ENCODE data around the gene DKKL1. TPM values are rescaled to one million over a fixed set of nuclear protein-coding genes. Genes with fewer than 3 reads are reported as not detected.

Gene DKKL1
- total RNA-seq, 1 donor = not detected

DNA sequence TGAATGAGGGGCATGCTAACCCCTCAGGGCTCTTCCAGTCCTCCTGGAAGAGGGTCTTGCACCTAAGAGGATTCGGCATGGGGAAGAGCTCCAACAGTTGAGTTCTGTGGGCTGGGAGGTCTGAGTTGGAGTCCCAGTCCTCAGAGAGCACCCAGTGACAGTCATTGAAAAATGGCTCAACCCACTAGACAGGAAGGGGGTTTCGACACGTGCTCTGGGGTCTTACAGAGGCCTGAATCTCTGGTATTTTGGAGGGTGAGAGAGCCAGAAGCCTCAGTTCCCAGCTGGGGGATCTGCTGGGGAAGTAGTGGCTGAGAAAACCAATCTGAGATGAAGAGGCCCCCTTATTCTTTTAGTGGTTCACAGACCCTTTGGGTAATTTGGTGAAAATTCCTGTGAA lies 50.6 kb downstream of the DKKL1 start:
- H3K4me3 ChIP-seq (ENCODE audit: low read length) = no peak overlapping the region
- H3K9me3 ChIP-seq (ENCODE audit: low read depth, low read length) = no peaks in the 10 kb centered on the region
- peaks cover 18% of the 10 kb centered on the region for H3K4me1 ChIP-seq (ENCODE audit: insufficient read depth, low read length)
- peaks cover 8% of the 10 kb centered on the region for H3K27me3 ChIP-seq (ENCODE audit: insufficient read depth, low read length)

DNA sequence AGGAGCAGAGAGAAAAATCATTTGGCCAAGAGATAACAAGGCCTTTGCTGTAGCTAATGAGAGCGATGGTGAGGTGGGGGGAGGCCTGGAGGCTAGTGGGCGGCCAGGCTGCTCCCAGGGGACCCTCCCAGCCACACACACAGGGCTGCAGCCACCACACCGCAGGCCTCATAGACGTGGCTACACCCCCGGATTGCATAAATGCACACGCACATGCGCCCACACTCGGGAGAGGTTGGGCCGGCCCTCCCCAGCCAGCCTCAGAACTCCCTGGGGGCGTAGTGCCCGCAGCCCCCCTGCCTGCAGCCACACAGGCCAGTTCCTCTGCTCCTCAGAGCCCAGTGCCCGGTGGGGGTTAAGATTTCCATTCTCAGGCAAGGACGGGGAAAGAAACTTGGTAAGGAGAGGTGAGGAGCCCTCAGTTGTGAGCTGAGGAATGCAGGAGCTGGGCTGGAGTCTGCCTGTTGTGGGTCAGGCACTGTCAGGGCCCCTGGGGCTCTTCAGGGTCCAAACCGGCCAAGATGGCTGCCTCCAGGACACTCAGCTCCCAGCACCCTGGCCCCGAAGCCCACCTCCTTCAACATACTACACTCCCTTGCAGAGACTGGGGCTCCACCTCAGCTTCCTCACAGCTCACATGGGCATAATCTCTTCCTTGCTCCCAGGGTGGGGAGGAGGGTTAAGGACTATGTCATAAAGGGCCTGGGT lies 51.6 kb downstream of the DKKL1 start:
- H3K4me1 ChIP-seq (ENCODE audit: insufficient read depth, low read length) = peaks cover 8% of the 10 kb centered on the region
- H3K4me3 ChIP-seq (ENCODE audit: low read length) = no peak overlapping the region
- no peaks in the 10 kb centered on the region for H3K9me3 ChIP-seq (ENCODE audit: low read depth, low read length)
- peaks cover 18% of the 10 kb centered on the region for H3K27me3 ChIP-seq (ENCODE audit: insufficient read depth, low read length)

DNA sequence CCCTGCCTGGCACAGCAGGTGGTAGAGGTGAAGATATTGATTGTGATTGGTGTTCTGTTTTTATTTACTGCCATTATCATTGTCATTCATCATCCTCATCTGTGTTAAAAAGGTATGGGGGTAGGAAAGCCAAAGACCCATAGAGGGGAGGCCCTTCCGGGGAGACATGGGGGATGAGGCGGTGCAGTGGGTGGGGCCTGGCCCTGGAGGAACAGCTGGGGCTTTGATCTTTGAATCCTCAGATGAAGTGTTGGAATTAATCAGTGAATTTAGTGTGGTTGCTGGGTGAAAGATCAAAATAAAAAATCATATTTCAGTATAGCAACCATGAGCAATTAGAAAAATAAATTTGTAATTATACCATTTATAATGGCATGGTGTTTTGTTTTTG lies 52.1 kb downstream of the DKKL1 start:
- Histone ChIP-seq H3K9me3 (ENCODE audit: low read depth, low read length) (no peaks in the 10 kb centered on the region), H3K4me1 (ENCODE audit: insufficient read depth, low read length) (peaks cover 5% of the 10 kb centered on the region), H3K27me3 (ENCODE audit: insufficient read depth, low read length) (peaks cover 24% of the 10 kb centered on the region)

DNA sequence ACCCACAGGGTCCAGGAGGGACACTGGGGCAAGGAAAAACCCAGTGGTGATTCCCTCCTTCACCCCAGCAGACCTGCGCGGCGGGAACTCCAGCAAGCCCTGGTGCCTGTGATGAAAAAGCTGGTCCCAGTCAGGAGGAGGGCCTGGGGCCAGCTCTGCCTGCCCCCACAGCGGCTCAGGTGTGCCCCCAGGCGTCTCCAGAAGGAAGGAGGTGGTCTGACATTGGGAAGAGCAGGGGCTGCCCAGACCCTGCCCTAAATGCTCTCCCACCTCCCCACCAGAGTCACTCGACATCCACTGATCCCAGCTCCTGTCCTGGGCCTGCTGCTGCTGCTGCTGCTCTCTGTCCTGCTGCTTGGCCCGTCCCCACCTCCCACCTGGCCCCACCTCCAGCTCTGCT lies 53.4 kb downstream of the DKKL1 start:
- H3K4me3 ChIP-seq (ENCODE audit: low read length) = no peak overlapping the region
- H3K9me3 ChIP-seq (ENCODE audit: low read depth, low read length) = no peaks in the 10 kb centered on the region
- H3K4me1 ChIP-seq (ENCODE audit: insufficient read depth, low read length) = peaks cover 14% of the 10 kb centered on the region
- peaks cover 35% of the 10 kb centered on the region for H3K27me3 ChIP-seq (ENCODE audit: insufficient read depth, low read length)

More for the DNA sequence above, 52.1 kb downstream of the DKKL1 start:
- H3K4me3 ChIP-seq (ENCODE audit: low read length) = no peak overlapping the region

DNA sequence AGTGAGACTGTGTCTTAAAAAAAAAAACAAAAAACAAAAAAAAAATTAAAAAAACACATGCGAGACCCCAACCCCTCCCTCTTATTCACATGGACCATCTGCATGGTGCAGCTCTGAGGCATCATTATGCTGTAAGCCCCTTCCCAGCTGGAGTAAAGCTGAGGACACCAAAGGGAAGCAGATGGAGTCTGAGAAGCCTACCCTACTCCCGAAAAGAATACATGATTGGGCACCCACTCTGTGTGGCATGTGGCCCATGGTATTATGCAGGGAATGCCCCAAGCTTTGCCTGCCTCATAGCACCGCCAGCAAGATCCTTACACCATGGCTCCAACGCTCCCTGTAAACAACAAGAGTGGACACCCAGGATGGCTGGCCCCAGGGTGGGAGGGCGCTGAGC lies 54.8 kb downstream of the DKKL1 start:
- no peak overlapping the region for H3K4me3 ChIP-seq (ENCODE audit: low read length)
- H3K4me1 ChIP-seq (ENCODE audit: insufficient read depth, low read length) = peaks cover 27% of the 10 kb centered on the region
- H3K27me3 ChIP-seq (ENCODE audit: insufficient read depth, low read length) = peaks cover 49% of the 10 kb centered on the region
- H3K9me3 ChIP-seq (ENCODE audit: low read depth, low read length) = no peaks in the 10 kb centered on the region

DNA sequence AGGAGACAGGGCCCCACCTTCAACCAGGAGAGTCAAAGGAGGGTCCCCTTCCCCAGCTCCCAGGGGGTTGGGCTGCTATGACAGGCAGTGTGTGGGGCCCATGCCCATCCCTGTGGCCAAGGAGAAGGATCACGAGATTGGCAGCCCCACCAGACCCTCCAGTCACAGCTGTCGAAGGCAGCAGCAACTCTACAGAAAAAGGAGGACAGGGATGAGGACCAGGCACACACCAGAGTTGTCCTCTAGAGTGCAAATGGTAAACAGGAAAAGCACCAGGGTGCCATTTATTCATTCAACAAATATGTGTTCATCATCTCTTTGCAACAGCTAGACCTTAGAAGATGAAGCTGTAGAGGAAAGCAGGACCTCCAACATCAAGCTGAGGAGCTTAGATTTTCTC lies 55.5 kb downstream of the DKKL1 start:
- Histone ChIP-seq H3K9me3 (ENCODE audit: low read depth, low read length) (no peaks in the 10 kb centered on the region), H3K4me3 (ENCODE audit: low read length) (no peak overlapping the region), H3K4me1 (ENCODE audit: insufficient read depth, low read length) (peaks cover 31% of the 10 kb centered on the region), H3K27me3 (ENCODE audit: insufficient read depth, low read length) (peaks cover 56% of the 10 kb centered on the region)

DNA sequence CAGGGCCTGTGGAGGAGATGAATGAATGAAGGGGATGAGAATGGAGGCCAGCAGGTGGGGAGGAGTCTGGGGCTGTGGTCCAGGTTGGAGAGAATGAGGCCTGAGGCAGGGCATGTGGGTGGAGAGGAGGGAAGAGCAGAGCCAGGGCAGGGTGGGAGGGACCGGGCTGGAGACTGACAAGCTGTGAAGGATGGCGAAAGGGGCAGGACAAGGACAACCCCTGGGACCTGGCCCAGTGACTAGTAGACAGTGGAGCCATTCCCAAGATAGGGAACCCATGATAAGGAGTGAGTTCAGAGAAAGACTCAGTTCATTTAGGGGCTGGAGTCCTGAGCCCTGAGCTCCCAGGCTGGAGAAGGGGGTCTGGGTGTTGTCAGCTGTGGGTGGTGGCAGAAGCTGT lies 56.5 kb downstream of the DKKL1 start:
- Histone ChIP-seq H3K9me3 (ENCODE audit: low read depth, low read length) (no peaks in the 10 kb centered on the region), H3K27me3 (ENCODE audit: insufficient read depth, low read length) (peaks cover 62% of the 10 kb centered on the region), H3K4me3 (ENCODE audit: low read length) (no peak overlapping the region), H3K4me1 (ENCODE audit: insufficient read depth, low read length) (peaks cover 31% of the 10 kb centered on the region)

DNA sequence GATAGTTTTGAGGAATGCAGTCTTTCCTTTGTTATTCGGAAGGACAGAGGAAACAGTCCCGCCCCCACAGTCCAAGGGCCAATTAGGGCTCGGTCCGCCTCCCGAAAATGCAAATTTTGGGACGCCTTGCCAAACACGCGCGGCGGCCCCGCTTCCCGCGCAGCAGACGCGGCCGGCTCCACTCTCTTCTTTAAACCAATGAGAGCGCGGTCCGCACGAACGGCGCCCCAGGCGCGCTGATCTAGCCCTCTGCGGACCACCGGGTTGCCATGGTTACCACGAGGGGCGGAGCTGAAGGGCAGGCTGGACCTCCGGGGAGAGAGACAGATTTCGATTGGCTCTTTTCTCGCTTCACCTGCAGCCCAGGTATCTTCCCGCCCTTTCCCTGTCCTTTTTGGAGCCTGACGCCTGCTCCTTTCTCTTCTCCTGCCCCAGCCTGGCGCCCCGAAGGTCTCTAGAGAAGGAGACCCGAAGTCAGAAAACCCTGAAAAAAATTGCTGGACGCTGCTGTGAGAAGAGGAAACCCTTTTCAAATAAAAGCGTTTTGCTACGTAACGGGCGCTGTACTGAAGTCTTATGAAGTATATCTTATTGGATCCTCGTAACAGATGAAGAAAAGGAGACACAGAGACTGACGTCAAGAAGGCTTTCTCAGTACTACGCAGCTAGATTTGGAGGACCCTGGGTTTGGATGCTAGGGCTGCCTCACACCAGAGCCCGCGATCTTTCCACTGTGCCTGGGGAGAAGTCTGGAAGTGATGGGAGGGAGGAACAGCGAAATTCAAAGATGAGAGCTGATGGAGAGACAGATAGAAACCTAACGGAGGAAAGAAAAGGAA lies 57.6 kb downstream of the DKKL1 start:
- H3K4me3 ChIP-seq (ENCODE audit: low read length) = no peak overlapping the region
- peaks cover 72% of the 10 kb centered on the region for H3K27me3 ChIP-seq (ENCODE audit: insufficient read depth, low read length)
- H3K4me1 ChIP-seq (ENCODE audit: insufficient read depth, low read length) = peaks cover 35% of the 10 kb centered on the region
- H3K9me3 ChIP-seq (ENCODE audit: low read depth, low read length) = no peaks in the 10 kb centered on the region

DNA sequence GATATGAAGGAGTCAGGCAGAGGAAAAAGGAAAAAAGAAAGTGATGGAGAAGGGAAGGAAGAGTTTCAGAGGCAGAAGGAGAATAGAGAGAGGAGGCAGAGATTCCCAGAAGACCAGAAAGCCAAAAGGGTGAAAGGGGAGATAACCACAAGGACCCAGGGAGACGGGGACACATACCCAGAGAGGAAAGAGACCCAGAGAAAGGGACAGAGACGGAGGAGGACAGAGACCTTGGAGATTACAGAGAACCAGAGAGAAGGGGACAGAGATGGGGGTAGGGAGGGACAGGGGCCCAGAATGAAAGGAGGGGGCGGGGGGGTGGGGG lies 58.2 kb downstream of the DKKL1 start:
- Histone ChIP-seq H3K4me1 (ENCODE audit: insufficient read depth, low read length) (peaks cover 37% of the 10 kb centered on the region), H3K4me3 (ENCODE audit: low read length) (no peak overlapping the region), H3K27me3 (ENCODE audit: insufficient read depth, low read length) (peaks cover 78% of the 10 kb centered on the region), H3K9me3 (ENCODE audit: low read depth, low read length) (no peaks in the 10 kb centered on the region)

DNA sequence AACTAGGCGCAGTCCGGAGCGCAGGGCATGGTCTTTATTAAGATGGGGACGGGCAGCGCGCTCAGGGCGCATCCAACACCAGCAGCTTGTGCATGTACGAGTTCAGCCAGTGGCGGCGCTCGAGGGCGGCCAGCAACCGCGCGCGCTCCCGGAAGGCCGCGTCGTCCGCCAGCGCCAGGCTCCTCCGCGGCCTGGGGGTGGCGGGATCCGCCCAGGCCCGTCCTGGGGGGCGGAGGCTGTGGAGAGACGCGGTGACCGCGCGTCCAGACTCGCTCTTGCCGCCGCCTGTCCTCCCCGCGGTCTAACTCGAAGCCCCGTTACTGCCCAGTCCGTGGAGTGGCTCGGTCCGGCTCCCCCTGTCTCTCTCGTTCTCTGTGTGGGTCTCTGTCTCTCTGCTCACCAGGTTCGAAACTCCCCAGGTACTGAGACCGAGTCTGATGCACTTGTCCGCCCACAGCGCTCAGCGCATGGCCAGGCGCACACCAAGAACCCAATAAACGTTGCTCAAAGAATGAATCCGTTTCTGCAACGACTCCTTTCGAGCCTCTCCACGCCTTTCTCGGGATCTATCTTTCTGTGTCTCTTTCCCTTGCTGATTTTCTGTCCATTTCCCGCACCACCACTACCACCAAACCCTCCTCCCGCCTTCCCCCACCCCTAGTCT lies 58.9 kb downstream of the DKKL1 start:
- H3K4me3 ChIP-seq (ENCODE audit: low read length) = no peak overlapping the region
- H3K4me1 ChIP-seq (ENCODE audit: insufficient read depth, low read length) = peaks cover 37% of the 10 kb centered on the region

DNA sequence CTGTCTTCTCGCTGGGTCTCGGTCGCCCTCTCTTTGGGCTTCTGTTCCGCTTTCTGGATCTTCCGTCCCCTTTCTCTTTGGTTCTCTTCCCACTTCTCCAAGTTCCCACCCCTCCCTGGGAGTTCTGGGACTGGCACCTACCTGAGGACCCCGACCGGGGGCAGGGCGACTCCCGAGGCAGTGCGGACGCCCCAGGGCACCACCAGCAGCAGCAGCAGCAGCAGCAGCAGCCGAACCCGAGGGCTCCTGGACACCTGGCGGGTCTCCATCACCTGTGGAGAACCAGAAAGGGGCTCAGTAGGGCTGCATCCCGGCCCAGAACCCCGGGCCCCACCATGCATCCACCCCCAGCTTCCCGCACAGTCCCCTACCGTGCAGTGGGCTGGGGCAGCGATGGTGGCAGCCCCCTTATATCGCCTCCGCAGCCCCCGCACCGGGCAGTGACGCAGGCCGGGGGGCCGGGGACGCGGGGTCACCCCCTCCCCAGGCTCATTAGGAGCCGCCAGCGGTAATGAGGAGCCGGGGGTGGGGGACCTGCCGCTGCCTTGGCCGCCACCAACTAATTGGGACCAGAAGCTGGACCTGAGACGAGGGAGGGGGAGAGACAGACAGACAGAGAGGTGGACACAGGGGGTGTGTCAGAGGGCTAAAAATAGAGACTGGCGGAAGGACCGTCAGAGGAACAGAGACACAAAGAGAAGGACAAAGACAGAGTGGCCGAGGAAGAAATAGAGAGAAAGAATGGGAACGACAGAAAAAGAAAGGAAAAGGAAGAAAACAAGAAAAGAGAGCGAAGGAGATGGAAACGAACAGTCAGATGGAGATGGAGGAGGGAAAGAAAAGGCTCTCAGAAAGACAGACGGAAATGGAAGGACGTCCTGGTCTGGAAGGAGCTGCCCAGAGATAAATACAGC lies 59.7 kb downstream of the DKKL1 start, which contains the start of gene PTH2:
PTH2 (minus strand) TSS at position 371 of the 914 bp plus-strand sequence; CDS start at position 269, 102 bp downstream.
- Histone ChIP-seq H3K4me3 (ENCODE audit: low read length) (no peak within 1 kb of the TSS), H3K27me3 (ENCODE audit: insufficient read depth, low read length) (peaks cover 90% of the 10 kb centered on the region), H3K9me3 (ENCODE audit: low read depth, low read length) (no peaks in the 10 kb centered on the region), H3K4me1 (ENCODE audit: insufficient read depth, low read length) (peaks cover 43% of the 10 kb centered on the region)

More for the DNA sequence above, 58.9 kb downstream of the DKKL1 start:
- H3K27me3 ChIP-seq (ENCODE audit: insufficient read depth, low read length) = peaks cover 84% of the 10 kb centered on the region
- H3K9me3 ChIP-seq (ENCODE audit: low read depth, low read length) = no peaks in the 10 kb centered on the region

DNA sequence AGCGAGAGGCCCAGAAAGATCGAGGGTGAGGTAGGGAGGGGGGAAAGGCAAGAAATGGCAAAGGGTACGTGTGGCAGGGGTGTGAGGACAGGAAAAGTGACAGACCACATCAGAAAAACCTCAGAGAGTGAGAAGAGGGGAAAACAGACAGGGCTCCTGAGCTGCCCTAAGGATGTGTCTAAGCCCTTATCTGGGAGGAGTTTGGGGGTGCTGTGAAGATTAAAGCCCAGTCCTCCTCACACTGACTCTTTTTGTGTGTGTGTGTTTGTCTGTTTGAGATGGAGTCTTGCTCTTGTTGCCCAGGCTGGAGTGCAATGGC lies 60.3 kb downstream of the DKKL1 start:
- H3K9me3 ChIP-seq (ENCODE audit: low read depth, low read length) = no peaks in the 10 kb centered on the region
- no peak overlapping the region for H3K4me3 ChIP-seq (ENCODE audit: low read length)
- H3K4me1 ChIP-seq (ENCODE audit: insufficient read depth, low read length) = peaks cover 47% of the 10 kb centered on the region
- peaks cover 90% of the 10 kb centered on the region for H3K27me3 ChIP-seq (ENCODE audit: insufficient read depth, low read length)

All from mononuclear cell (primary cell).